Right lobe of liver (tissue), 4 donors: ENCODE measurements around the gene ALK.

ENCODE experiments used
- CTCF ChIP-seq, 4 donors: fragments of 200-600 bp in 3 of 4; fragments of 450-650 bp in 1 of 4; IDR thresholded peaks; one replicate each; pipeline versions ENCODE4 v1.5.1 to v1.8.0; 2016 to 2022; ENCODE audit warnings: antibody characterized with exemption in 4 of 4, mild to moderate bottlenecking in 2 of 4
- POLR2A ChIP-seq: fragments of 450-650 bp; IDR thresholded peaks from one replicate; pipeline ENCODE4 v1.6.1; 2017; ENCODE audit warnings: antibody characterized with exemption, mild to moderate bottlenecking
- donor health status: DM: no; HTN: no; CAD: no.
- donor health status: DM: no; HTN: no; CAD: no.
- donor health status: DM: no; HTN: yes; CAD: no.

- no peak for TF ChIP-seq CTCF (IDR thresholded peaks at IDR 0.05)
- no peak for TF ChIP-seq POLR2A
Measured at GRCh38 chr2:29817299-29817698, 104.1 kb downstream of the ALK start.
